Stimulated activated CD4-positive, alpha-beta T cell treated with anti-CD3 and anti-CD28 coated beads, Interleukin-12 subunit alpha, Interleukin-12 subunit beta, amount 100 ng/mL, for 24 hours (primary cell): ENCODE data around the gene PRDM15.

Experiments
- DNase-seq, 2 experiments: peaks; one replicate each; pipeline ENCODE4 v3.0.0-alpha.2; 2020; ENCODE audit warnings: low read depth in 2 of 2

Gene PRDM15

GRCh38 chr21:41839387-41840000, 39.6 kb downstream of the PRDM15 start:
- DNase-seq: no peak

- no peak for DNase-seq
These were observed 41.3 kb downstream of the PRDM15 start for GRCh38 chr21:41837756-41838297.

- DNase-seq: no peak
These were observed 42.8 kb downstream of the PRDM15 start for GRCh38 chr21:41836166-41837015.

- no peak for DNase-seq
These were observed 43.4 kb downstream of the PRDM15 start for GRCh38 chr21:41835711-41836154.

GRCh38 chr21:41834926-41835663, 44.0 kb downstream of the PRDM15 start:
- no peak for DNase-seq

- no peak for DNase-seq
These were observed 44.8 kb downstream of the PRDM15 start for GRCh38 chr21:41834252-41834925.

GRCh38 chr21:41833497-41834115, 45.5 kb downstream of the PRDM15 start:
- no peak for DNase-seq

GRCh38 chr21:41832596-41833496, 46.3 kb downstream of the PRDM15 start:
- DNase-seq: no peak

- no peak for DNase-seq
These were observed 47.1 kb downstream of the PRDM15 start for GRCh38 chr21:41831866-41832595.

- no peak for DNase-seq
These were observed 47.7 kb downstream of the PRDM15 start for GRCh38 chr21:41831453-41831831.

GRCh38 chr21:41830764-41831452, 48.2 kb downstream of the PRDM15 start:
- DNase-seq: no peak

GRCh38 chr21:41830145-41830707, 48.9 kb downstream of the PRDM15 start:
- DNase-seq: no peak

GRCh38 chr21:41828884-41829360, 50.2 kb downstream of the PRDM15 start:
- DNase-seq: no peak

GRCh38 chr21:41827951-41828883, 50.9 kb downstream of the PRDM15 start:
- DNase-seq: no peak

- DNase-seq: no peak
These were observed 53.3 kb downstream of the PRDM15 start for GRCh38 chr21:41825881-41826280.

GRCh38 chr21:41825216-41825615, 53.9 kb downstream of the PRDM15 start:
- DNase-seq: no peak
